Stimulated activated naive CD8-positive, alpha-beta T cell treated with anti-CD3 and anti-CD28 coated beads, Interleukin-15, amount 100 ng/mL, for 72 hours (primary cell): ENCODE measurements around the gene RWDD1.

Experiments
- ATAC-seq: fragments of 150-1000 bp; cut with Tn5 transposase; 2 replicates; pipeline ENCODE4 v1.10.0; 2021; ENCODE audit warnings: mild to moderate bottlenecking, moderate library complexity
- DNase-seq, 2 donors: peaks; one replicate each; pipeline ENCODE4 v3.0.0; 2021 to 2022
- H3K27ac Mint-ChIP-seq, 2 donors: one replicate each; pipeline ENCODE4 v1.8.0; 2022; ENCODE audit warnings: mild to moderate bottlenecking in 2 of 2, mixed read lengths in 2 of 2, moderate library complexity in 2 of 2
- H3K27me3 Mint-ChIP-seq: one replicate; pipeline ENCODE4 v1.8.0; 2022; ENCODE audit warnings: mixed read lengths
- H3K4me1 Mint-ChIP-seq: one replicate; pipeline ENCODE4 v1.8.0; 2022; ENCODE audit warnings: mild to moderate bottlenecking, mixed read lengths
- H3K4me3 Mint-ChIP-seq, 2 donors: one replicate each; pipeline ENCODE4 v1.8.0; 2022; ENCODE audit warnings: mild to moderate bottlenecking in 2 of 2, mixed read lengths in 2 of 2, moderate library complexity in 1 of 2
- H3K9me3 Mint-ChIP-seq, 2 donors: one replicate each; pipeline ENCODE4 v1.8.0; 2022; ENCODE audit warnings: mixed read lengths in 2 of 2

RWDD1 gene

DNA sequence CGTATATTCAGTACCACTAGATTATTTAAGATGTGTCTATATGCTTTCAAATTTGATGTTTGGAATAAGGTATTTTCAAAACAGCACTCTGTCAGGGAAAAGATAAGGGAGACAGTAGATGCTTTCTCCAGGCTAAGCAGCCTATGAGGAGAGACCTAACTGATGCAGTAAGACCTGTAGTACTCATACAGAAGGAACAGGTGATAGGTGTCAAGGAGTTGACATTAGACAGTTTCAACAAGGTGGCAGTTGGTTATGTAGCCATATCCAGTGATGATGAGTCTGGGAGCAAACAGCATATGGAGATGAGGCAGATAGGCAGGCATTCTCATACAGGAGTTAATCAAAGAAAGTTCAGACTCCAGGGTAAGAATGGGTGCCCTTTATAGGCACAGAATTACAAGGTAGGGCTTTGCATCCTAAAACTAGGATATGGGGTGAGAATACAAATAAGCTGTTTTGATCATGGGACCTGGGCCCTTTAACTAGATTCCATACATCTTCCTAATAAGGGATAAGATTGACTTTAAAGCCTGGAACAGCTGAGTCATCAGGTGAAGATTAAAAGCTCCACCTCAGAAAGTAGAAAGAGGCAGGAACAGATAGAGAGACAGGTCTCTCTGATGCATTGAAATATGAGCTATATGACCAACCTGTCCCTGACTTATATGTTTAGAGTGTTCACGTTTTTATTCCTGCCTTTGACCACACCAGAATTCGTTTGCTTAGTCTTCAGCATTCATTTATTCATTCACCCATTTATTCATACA, 52.9 kb downstream of the RWDD1 start:
- H3K4me3 Mint-ChIP-seq, result no peak overlapping the region
- no peaks in the 10 kb centered on the region for H3K9me3 Mint-ChIP-seq
- DNase-seq, result no peak
- no peaks in the 10 kb centered on the region for H3K27me3 Mint-ChIP-seq
- no peaks in the 10 kb centered on the region for H3K4me1 Mint-ChIP-seq
- no peak for ATAC-seq
- no peak overlapping the region for H3K27ac Mint-ChIP-seq

GRCh38 chr6:116625872-116626271, 54.6 kb downstream of the RWDD1 start:
- ATAC-seq (no peak), DNase-seq (no peak)
- Mint-ChIP-seq H3K4me1 (no peaks in the 10 kb centered on the region), H3K4me3 (no peak overlapping the region), H3K27ac (no peak overlapping the region), H3K27me3 (no peaks in the 10 kb centered on the region), H3K9me3 (no peaks in the 10 kb centered on the region)

GRCh38 chr6:116629563-116629981, 58.3 kb downstream of the RWDD1 start:
- ATAC-seq, result no peak
- H3K27ac Mint-ChIP-seq, result no peak overlapping the region
- H3K4me1 Mint-ChIP-seq, result no peaks in the 10 kb centered on the region
- no peaks in the 10 kb centered on the region for H3K27me3 Mint-ChIP-seq
- H3K4me3 Mint-ChIP-seq, result no peak overlapping the region
- no peaks in the 10 kb centered on the region for H3K9me3 Mint-ChIP-seq
- DNase-seq, result no peak

GRCh38 chr6:116631379-116631990, 60.2 kb downstream of the RWDD1 start:
- Mint-ChIP-seq H3K4me1 (no peaks in the 10 kb centered on the region), H3K27ac (peak overlapping the region in 1 of 2 donors; percentile 42), H3K9me3 (no peaks in the 10 kb centered on the region), H3K27me3 (no peaks in the 10 kb centered on the region), H3K4me3 (no peak overlapping the region)
- DNase-seq, result no peak
- ATAC-seq, result no peak

DNA sequence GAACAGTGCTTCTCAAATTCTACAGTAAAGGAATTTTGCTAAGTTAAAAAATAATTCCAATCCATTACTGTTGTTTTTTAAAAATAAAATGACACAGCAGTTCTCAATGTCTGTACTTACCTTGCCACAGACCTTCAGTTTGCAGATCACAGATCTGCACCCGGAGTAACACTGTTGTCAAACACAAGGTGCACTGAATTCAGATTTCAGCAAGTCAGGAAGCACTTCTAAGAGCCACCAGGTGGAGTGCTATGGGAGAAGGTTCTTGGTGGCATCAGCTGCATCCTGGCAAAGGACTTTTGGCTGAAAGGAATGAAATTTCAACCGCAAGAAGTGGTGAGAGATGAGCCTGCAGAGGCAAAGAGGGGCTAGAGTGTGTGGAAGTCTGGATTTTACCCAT, 62.4 kb downstream of the RWDD1 start:
- DNase-seq (no peak), ATAC-seq (no peak)
- Mint-ChIP-seq H3K4me1 (no peaks in the 10 kb centered on the region), H3K27ac (no peak overlapping the region), H3K9me3 (no peaks in the 10 kb centered on the region), H3K27me3 (no peaks in the 10 kb centered on the region), H3K4me3 (no peak overlapping the region)
